ENCODE data around the gene DDX39A.
A peak's percentile ranks its signal among the peaks of the same experiment; 100 is the strongest.
"Not testable (repeated sequence)": the region's sequence is repeated elsewhere in the genome, so short reads cannot be mapped to it uniquely, and the experiment has no call there.

Gene DDX39A

GRCh38 chr19:14407605-14408484 lies 11.3 kb downstream of the DDX39A start:
- peak; percentile 64 for DNase-seq

GRCh38 chr19:14406645-14407401 lies 12.3 kb downstream of the DDX39A start:
- peak; percentile 45 for DNase-seq

DNA sequence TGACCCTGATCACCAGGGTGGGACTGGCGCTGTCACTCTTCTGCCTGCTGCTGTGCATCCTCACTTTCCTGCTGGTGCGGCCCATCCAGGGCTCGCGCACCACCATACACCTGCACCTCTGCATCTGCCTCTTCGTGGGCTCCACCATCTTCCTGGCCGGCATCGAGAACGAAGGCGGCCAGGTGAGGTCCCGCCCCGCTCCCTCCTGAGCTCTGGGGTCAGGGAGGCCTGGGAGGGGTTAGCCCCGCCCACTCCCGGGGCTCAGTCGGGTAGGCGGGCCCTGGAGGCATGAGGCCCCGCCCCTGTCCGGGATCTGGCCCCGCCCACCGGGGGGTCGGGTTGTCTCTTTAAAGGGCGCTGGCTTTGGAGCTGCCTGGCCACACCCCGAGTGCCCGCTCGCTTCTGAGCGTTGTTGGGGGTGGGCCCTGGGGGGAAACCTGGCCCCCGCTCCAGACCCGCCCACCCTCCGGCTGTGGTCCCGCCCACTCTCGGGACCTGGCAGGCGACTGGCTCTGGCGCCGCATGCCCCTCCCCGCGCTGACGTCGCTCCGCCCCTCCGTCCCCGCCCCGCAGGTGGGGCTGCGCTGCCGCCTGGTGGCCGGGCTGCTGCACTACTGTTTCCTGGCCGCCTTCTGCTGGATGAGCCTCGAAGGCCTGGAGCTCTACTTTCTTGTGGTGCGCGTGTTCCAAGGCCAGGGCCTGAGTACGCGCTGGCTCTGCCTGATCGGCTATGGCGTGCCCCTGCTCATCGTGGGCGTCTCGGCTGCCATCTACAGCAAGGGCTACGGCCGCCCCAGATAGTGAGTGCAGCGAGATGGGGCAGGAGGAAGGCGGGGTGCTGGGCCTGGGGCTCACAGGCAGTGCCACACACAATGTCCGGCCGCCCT lies 13.1 kb downstream of the DDX39A start:
- DNase-seq, result peak; percentile 90

GRCh38 chr19:14405380-14405757 lies 13.8 kb downstream of the DDX39A start:
- no peak for DNase-seq

GRCh38 chr19:14404312-14404711 lies 14.8 kb downstream of the DDX39A start:
- peak; percentile 44 for DNase-seq

DNA sequence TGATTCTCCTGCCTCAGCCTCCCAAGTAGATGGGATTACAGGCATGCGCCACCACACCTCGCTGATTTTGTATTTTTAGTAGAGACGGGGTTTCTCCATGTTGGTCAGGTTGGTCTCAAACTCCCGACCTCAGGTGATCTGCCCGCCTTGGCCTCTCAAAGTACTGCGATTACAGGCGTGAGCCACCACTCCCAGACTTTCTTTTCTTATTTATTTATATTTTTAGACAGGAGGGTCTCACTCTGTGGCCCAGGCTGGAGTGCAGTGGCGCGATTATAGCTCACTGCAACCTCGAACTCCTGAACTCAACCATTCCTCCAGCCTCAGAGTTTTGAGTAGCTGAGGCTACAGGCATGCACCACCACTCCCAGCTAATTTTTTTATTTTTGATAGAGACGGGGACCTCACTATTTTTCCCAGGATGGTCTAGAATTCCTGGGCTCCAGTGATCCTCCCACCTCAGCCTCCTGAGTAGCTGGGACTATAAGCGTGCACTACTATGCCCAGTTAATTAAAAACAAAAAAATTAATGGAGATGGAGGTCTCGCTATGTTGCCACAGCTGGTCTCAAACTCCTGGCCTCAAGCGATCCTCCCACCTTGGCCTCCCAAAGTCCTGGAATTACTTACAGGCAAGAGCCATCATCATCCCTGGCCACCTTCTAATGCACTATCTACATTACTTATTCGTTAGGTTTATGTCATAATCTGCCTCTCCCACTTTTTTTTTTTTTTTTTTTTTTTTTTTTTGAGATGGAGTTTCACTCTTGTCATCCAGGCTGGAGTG lies 15.8 kb downstream of the DDX39A start:
- peak; percentile 24 for DNase-seq

- peak; percentile 76 for DNase-seq
Measured at GRCh38 chr19:14402332-14403144, 16.6 kb downstream of the DDX39A start.

- peak; percentile 40 for DNase-seq
Measured at GRCh38 chr19:14401468-14402195, 17.5 kb downstream of the DDX39A start.

DNA sequence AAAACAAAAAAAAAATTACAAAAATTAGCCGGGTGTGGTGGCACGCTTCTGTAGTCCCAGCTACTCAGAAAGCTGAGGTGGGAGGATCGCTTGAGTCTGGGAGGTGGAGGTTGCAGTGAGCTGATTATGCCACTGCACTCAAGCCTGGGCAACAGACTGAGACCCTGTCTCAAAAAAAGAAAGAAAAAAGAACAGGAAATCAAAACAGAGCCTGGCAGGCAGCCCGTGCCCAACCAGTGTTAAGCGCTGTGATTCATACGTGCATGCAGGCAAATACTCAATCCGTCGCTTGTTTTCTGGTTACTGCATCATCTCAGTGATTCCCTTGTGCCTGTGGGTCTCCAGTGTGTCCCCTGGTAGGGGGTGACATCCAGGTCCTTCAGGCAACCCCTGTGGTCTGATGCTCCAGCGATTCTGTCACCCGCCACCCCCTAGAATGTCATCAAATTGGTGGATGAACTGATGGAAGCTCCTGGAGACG lies 18.1 kb downstream of the DDX39A start:
- peak; percentile 40 for DNase-seq

DNA sequence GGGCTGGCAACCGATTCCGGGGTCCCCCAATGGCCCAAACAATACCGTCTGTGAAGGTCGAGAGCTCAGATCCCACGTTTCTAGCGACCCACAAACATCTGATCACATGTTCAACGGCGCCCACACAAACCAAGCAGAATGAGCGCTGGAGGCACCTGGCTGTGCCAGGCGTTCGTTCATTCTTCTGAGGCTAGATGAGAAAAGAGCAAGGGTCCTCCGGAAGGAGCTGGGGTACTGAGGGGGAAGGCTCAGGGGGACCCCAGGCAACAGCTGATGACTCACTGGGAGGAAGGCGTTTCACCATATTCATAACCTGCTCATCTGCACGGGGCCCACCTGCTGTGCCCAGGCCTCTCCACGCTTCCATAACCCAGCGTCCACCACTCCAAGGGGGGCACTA lies 22.0 kb downstream of the DDX39A start:
- not testable (repeated sequence) for DNase-seq

GRCh38 chr19:14396730-14397129 lies 22.4 kb downstream of the DDX39A start:
- DNase-seq, result not testable (repeated sequence)

- DNase-seq, result peak; percentile 54
Measured at GRCh38 chr19:14395710-14396336, 23.3 kb downstream of the DDX39A start.

DNA sequence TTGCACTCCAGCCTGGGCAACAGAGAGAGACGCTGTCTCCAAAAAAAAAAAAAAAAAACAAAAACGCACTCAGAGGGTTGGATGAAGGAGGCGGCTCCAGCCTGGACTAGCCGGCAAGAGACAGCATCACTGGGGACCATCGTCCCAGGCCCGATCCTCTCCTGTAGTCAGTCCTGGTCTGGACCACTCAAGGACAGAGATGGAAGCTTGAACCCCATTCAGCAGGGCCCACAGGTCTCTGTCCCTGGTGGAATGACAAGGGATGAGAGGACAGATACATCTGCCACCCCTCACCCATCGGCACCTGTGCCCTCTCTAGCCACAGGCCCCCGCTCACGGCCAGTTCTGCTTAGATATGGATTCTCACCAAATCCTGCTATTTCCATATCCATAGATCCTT lies 23.9 kb downstream of the DDX39A start:
- DNase-seq, result peak; percentile 51

DNA sequence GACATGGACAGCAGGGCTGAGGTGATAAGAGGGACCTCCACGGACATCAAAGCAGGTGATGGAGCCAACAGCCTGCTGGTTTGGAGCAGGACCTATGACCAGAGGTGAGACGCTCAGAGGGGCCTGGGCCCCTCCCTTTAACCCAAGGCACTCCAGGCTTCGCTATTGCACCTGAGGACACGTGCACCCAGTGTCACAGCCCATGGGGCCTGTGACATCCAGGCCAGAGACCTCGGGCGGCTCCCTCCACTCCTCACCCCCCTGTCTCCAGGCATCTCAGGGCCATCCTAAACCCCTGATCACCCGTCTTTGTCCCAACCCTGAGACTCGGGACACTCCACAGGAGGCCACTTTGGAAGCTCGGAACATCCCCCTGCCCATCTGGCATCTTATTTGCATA lies 25.0 kb downstream of the DDX39A start:
- no peak for DNase-seq

DNA sequence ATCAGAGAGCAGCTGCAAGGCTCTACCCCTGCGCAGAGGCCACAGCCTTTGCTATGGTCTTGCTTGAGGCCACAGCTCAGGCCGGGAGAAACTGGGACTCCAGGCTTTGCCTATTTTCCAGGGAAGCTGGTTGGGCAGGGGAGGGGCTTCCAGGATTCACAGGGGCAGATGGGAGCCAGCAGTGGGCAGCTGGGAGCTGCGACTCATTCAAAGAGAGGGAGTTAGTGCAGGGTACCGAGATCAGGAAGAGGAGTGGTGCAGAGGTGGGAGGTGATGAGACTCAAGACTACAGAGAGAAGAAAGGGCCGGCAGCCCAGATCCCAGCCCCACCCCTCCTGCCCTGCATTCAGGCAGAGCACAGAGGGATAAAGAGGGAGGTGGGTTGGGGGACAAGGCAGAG lies 25.8 kb downstream of the DDX39A start:
- DNase-seq, result no peak

GRCh38 chr19:14391156-14391821 lies 27.9 kb downstream of the DDX39A start:
- DNase-seq, result no peak

DNA sequence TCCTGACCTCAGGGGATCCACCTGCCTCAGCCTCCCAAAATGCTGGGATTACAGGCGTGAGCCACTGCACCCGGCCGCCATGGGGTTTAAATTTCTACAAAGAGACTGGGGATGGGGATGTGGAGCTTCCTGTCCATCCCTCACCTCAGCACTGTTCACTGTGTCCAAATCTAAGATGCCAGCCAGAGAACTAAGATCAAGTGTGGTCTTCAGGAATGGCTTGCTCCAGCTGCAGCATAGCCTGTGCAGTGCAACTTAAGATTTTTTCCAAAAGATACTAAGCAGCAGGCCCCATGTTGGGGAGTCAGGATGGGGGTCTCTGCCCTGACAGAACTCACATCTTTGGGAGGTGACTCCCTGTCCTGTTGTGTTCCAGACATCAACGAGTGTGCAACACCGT lies 28.6 kb downstream of the DDX39A start:
- no peak for DNase-seq

DNA sequence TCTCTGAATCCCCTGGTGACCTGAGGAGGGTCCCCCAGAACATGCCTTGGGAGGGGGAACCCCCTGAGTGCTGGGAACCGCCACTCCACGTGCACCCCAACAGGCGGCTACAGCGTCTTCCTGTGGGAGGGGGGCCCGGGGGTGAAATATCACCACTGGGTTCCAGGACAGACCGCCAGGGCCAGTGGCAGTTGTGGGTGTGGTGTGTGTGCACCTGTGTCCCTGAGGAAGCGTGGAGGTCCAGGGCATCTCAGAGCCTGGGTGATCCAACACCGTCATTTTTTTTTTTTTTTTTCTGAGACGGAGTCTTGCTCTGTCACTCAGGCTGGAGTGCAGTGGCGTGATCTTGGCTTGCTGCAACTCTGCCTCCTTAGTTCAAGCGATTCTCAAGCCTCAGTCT lies 33.6 kb downstream of the DDX39A start:
- peak; percentile 60 for DNase-seq

Measured in CD4-positive, alpha-beta T cell treated with Interleukin-15 for 1 hour (primary cell).